Ishikawa (cell line): ENCODE data around the gene ACTRT2.

Experiments used
- CEBPB ChIP-seq: IDR thresholded peaks from 2 replicates; pipeline ENCODE4 v1.6.1; 2012
- CREB1 ChIP-seq: IDR thresholded peaks from 2 replicates; pipeline ENCODE4 v1.6.1; 2012; ENCODE audit warnings: low read depth
- EGR1 ChIP-seq: IDR thresholded peaks from 2 replicates; pipeline ENCODE4 v1.6.1; 2012
- EP300 ChIP-seq: IDR thresholded peaks from 2 replicates; pipeline ENCODE4 v1.6.1; 2012; ENCODE audit warnings: borderline replicate concordance
- NFIC ChIP-seq: IDR thresholded peaks from 2 replicates; pipeline ENCODE4 v1.6.1; 2012
- RAD21 ChIP-seq: IDR thresholded peaks from 2 replicates; pipeline ENCODE4 v1.6.1; 2012; ENCODE audit warnings: low read depth
- REST ChIP-seq: IDR thresholded peaks from 2 replicates; pipeline ENCODE4 v1.6.1; 2012; ENCODE audit warnings: low read depth, mild to moderate bottlenecking
- TAF1 ChIP-seq: IDR thresholded peaks from 2 replicates; pipeline ENCODE4 v1.6.1; 2012; ENCODE audit warnings: low read depth, mild to moderate bottlenecking
- TCF12 ChIP-seq: IDR thresholded peaks from 2 replicates; pipeline ENCODE4 v1.6.1; 2012; ENCODE audit warnings: low read depth
- YY1 ChIP-seq: IDR thresholded peaks from 2 replicates; pipeline ENCODE4 v1.6.1; 2012; ENCODE audit warnings: low read depth
- ZBTB7A ChIP-seq: IDR thresholded peaks from 2 replicates; pipeline ENCODE4 v1.6.1; 2012; ENCODE audit warnings: low read depth
- TF ChIP-seq, protein P1 (sequence below): IDR thresholded peaks from 2 replicates; pipeline ENCODE4 v1.6.1; 2012
- TF ChIP-seq, protein P2 (sequence below): IDR thresholded peaks from 2 replicates; pipeline ENCODE4 v1.6.1; 2012

DNA sequence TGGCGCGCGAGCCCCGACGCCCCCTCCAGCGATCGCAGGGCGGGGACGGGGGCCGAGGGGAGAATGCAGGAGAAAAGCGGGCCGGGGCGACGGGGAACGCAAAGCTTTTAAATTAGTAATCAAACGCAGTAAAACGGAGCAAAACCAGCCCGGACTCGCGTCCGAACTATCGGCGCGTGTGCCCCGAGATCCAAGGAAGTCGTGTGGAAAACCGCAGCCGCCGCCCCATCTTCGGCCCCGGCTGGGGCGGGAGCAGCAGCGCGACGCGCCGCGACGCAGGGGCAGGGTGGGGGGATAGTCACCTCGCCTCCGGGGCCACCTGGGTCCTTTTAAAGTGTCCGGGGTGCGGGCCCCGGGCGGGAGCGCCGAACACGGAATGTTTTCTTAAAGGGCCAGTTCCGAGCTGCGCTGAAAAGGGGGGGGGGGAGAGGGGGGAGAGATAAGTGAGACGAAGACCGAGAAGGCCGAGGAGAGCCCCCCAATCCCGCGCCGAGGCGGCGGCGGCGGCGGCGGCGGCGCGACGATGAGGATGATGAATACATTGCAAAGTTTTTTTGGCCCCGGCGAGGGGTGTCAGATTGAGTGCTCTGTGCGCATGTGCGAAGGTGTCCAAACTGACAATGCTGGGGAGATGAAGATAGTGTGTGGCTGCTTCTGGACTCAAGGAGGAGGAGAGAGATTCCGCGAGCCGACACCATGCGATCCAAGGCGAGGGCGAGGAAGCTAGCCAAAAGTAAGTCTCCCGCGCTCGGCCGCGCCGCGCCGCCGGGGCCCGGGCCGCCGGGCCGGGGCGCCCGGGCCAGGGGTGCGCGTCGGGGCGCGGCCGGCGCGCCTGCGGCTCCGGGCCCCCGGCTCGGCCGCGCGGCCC lies 47.5 kb downstream of the ACTRT2 start, which contains the start of gene PRDM16:
- no peak for TF ChIP-seq RAD21
- TF ChIP-seq, protein P1, sequence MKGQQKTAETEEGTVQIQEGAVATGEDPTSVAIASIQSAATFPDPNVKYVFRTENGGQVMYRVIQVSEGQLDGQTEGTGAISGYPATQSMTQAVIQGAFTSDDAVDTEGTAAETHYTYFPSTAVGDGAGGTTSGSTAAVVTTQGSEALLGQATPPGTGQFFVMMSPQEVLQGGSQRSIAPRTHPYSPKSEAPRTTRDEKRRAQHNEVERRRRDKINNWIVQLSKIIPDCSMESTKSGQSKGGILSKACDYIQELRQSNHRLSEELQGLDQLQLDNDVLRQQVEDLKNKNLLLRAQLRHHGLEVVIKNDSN, result no peak
- no peak for TF ChIP-seq EP300
- no peak for TF ChIP-seq REST
- no peak for TF ChIP-seq NFIC
- TF ChIP-seq TCF12, result no peak
- no peak for TF ChIP-seq CREB1
- TF ChIP-seq, protein P2, sequence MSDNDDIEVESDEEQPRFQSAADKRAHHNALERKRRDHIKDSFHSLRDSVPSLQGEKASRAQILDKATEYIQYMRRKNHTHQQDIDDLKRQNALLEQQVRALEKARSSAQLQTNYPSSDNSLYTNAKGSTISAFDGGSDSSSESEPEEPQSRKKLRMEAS, result no peak
- no peak for TF ChIP-seq TAF1
- TF ChIP-seq CEBPB, result no peak
- no peak for TF ChIP-seq YY1
- no peak for TF ChIP-seq ZBTB7A
- TF ChIP-seq EGR1, result no peak
